Adrenal gland (tissue), 5 donors: Measurements from ENCODE around the gene GMPPA.

Experiments
- CTCF ChIP-seq, 6 experiments: fragments of 450-650 bp in 4 of 6; fragments of 200-600 bp in 2 of 6; sonication (generic) in 1 of 6; IDR thresholded peaks; 1 replicate in 5 of 6; 2 replicates in 1 of 6; pipeline versions ENCODE4 v1.5.1 to v1.8.0; 2016 to 2021; ENCODE audit warnings: antibody characterized with exemption in 6 of 6, mild to moderate bottlenecking in 2 of 6, moderate library complexity in 1 of 6
- POLR2A ChIP-seq, 2 donors: fragments of 450-650 bp; IDR thresholded peaks; one replicate each; pipeline ENCODE4 v1.6.1; 2017; ENCODE audit warnings: antibody characterized with exemption in 2 of 2, mild to moderate bottlenecking in 2 of 2, moderate library complexity in 1 of 2
- donor health status: DM: no; HTN: no; CAD: no.

GRCh38 chr2:219495531-219496122 is 3.1 kb upstream of the GMPPA start:
- TF ChIP-seq CTCF (IDR thresholded peaks at IDR 0.05) = peak; percentile 41 to 72 (median 56)
- no peak for TF ChIP-seq POLR2A (IDR thresholded peaks at IDR 0.05)
